HG03575 (cell line): Measurements from ENCODE around the gene ELL.

ENCODE experiments used
- ATAC-seq: cut with Tn5 transposase; IDR thresholded peaks from one replicate; pipeline ENCODE4 v1.9.1; 2021; ENCODE audit not compliant: unreplicated experiment, insufficient number of reproducible peaks, low FRiP score; ENCODE audit errors: extremely low read depth

ELL gene

GRCh38 chr19:18430417-18431144, 91.3 kb downstream of the ELL start:
- no peak for ATAC-seq

- no peak for ATAC-seq
Observed at GRCh38 chr19:18429717-18430416, 92.0 kb downstream of the ELL start.

GRCh38 chr19:18428787-18429674, 92.8 kb downstream of the ELL start:
- no peak for ATAC-seq

GRCh38 chr19:18428173-18428786, 93.6 kb downstream of the ELL start:
- no peak for ATAC-seq

GRCh38 chr19:18427743-18428113, 94.1 kb downstream of the ELL start:
- no peak for ATAC-seq

GRCh38 chr19:18427080-18427742, 94.7 kb downstream of the ELL start:
- ATAC-seq, result no peak

- no peak for ATAC-seq
Observed at GRCh38 chr19:18426416-18426767, 95.5 kb downstream of the ELL start.

GRCh38 chr19:18425515-18426415, 96.1 kb downstream of the ELL start:
- no peak for ATAC-seq

- no peak for ATAC-seq
Observed at GRCh38 chr19:18424890-18425514, 96.9 kb downstream of the ELL start.

GRCh38 chr19:18424122-18424889, 97.6 kb downstream of the ELL start:
- no peak for ATAC-seq

GRCh38 chr19:18423258-18424020, 98.4 kb downstream of the ELL start:
- no peak for ATAC-seq

GRCh38 chr19:18422530-18423191, 99.2 kb downstream of the ELL start:
- no peak for ATAC-seq

GRCh38 chr19:18421371-18421959, 100.4 kb downstream of the ELL start:
- ATAC-seq, result no peak

- ATAC-seq, result no peak
Observed at GRCh38 chr19:18420930-18421329, 100.9 kb downstream of the ELL start.

- ATAC-seq, result no peak
Observed at GRCh38 chr19:18419699-18420460, 102.0 kb downstream of the ELL start.
